ENCODE data around the gene GAPDHS. TPM values are rescaled to one million over a fixed set of nuclear protein-coding genes. Genes with fewer than 3 reads are reported as not detected.

The GAPDHS gene
- total and polyA plus RNA-seq, 2 of the 13 experiments (the other 11 are each of a cell fraction or from before 2014, with no cell fraction given), result not detected

DNA sequence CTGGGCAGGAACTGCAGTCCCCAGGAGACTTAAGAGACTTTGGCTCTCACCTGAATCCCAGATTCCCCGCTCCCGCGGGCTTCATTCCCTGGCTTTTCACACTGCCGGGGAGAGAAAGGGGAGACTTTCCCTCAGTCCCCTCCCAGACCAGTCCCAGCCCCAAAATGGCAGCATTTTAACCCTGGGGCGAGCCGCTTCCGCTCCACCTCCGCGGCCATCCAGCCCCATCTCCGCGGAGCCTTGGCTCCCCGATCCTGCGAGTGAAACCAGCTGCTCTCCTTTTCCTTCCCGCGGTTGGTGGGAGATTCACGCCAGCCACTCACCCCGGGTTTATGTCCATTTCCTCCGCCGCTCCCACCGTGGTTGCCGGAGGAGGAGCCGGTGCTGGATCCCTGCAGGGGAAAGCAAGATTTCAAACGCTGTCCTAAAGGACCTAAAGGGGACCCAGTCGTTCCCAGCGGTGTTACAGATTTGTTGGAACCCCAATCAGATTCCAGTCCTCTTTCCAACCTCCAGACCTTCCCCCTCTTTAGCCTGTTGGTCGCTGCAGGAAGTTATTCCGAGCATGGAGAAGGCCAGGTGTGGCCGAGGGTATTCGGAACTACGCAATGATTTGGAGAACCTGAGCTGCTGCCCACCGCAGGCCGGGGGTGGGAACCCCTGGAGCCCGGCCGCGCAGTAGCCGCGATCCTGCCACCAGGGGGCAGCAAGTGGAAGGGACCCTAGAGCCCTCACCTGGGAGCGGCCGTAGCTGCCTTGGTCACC lies 23.2 kb upstream of the GAPDHS start:
- ChIA-PET CTCF (ENCODE audit: low intra/inter-chr PET ratio, low total read pairs) (interaction anchor here (1.2 to 1.7 kb wide), 4 partner anchors 39 to 262 kb away, joined by 3 to 5 read pairs (median 4); no protein-coding TSS in a partner anchor), POLR2A (interaction anchor here (0.6 to 1.4 kb wide), 11 partner anchors 8 to 241 kb away, joined by 3 to 5 read pairs (median 4); partner anchors contain the start of gene COX6B1)
- H4K20me1 ChIP-seq (ENCODE audit: insufficient read depth, low read length), result no peaks in the 10 kb centered on the region
- H3K4me2 ChIP-seq (ENCODE audit: low read depth, low read length), result peak overlapping the region; percentile 93
- WGBS (ENCODE audit: low lambda C conversion rate), result 0% methylated on average over 21 of the region's 39 CpGs
- peaks cover 55% of the 10 kb centered on the region for H3K4me1 ChIP-seq (ENCODE audit: insufficient read depth, low read length)
- H3K79me2 ChIP-seq (ENCODE audit: insufficient read depth, low read length), result no peaks in the 10 kb centered on the region
- no peaks in the 10 kb centered on the region for H3K9me3 ChIP-seq (ENCODE audit: low read length)
- peaks cover 2 to 4% of the 10 kb centered on the region in 2 experiments; a peak in 3 of 5 replicates for H3K36me3 ChIP-seq (replicated peaks in 1 of 2; ENCODE audit: control insufficient read depth in 1 of 2, insufficient read depth in 2 of 2, low read length in 2 of 2)
- FAIRE-seq (peak; percentile 86), DNase-seq (ENCODE audit: low spot score) (peak; percentile 75), ATAC-seq (peak; percentile 85)
- intact Hi-C loops (cut with micrococcal nuclease; ENCODE audit: unreplicated experiment), result loop anchor here (1.0 kb wide), 1 partner anchor 35 kb away; the partner anchor contains the start of gene TMEM147
- TSS peak; percentile 84 for BruUV-seq (replicated peaks)
- H3K27ac ChIP-seq (ENCODE audit: extremely low read length, insufficient read depth, low read length), result peak overlapping the region; percentile 58
- H3K4me3 ChIP-seq (replicated peaks in 1 of 3; ENCODE audit: insufficient read depth in 1 of 3, low read depth in 2 of 3, low read length in 3 of 3), result peak overlapping the region; percentile 65 to 78 (median 69)
- peaks cover 1 to 28% of the 10 kb centered on the region in 2 experiments; a peak in 2 of 5 replicates for H3K27me3 ChIP-seq (ENCODE audit: control insufficient read depth in 1 of 2, insufficient read depth in 2 of 2, low read length in 2 of 2)
- H2AFZ ChIP-seq (ENCODE audit: low read length), result peak overlapping the region; percentile 95
- in situ Hi-C loops (cut with HindIII; ENCODE audit: extremely low pct_ligation_motif_present, low pct_unique_long_range_greater_than_20kb), result no loop called here
- H3K9ac ChIP-seq (ENCODE audit: insufficient read depth, low read depth, low read length), result peak overlapping the region; percentile 69
- TF ChIP-seq ZFY (CRISPR knock-in tag; IDR thresholded peaks at IDR 0.05), result peak; percentile 62
- peak; percentile 32; the same call in 1 of the 2 replicates for TF ChIP-seq KDM3A (CRISPR knock-in tag; IDR thresholded peaks at IDR 0.05; ENCODE audit: low read depth)
- peak; percentile 51; the same call in 1 of the 2 replicates for TF ChIP-seq MYC (CRISPR knock-in tag; IDR thresholded peaks at IDR 0.05; ENCODE audit: borderline replicate concordance)
- TF ChIP-seq PITX1 (CRISPR knock-in tag; IDR thresholded peaks at IDR 0.05), result peak; percentile 58; the same call in 1 of the 2 replicates
- TF ChIP-seq SIN3A (IDR thresholded peaks at IDR 0.05; ENCODE audit: borderline replicate concordance, low read depth, low read length), result 0 out of 2 replicates have a peak, but pooled peaks have one; percentile 40
- peak; percentile 75 for TF ChIP-seq POLR2AphosphoS5 (IDR thresholded peaks at IDR 0.05; ENCODE audit: low read depth, low read length)
- TF ChIP-seq TBX2 (CRISPR knock-in tag; IDR thresholded peaks at IDR 0.05; ENCODE audit: borderline replicate concordance), result peak; percentile 66
- TF ChIP-seq ZNF607 (CRISPR knock-in tag; IDR thresholded peaks at IDR 0.05; ENCODE audit: borderline replicate concordance), result 0 out of 2 replicates have a peak, but pooled peaks have one; percentile 32
- TF ChIP-seq TBX3 (IDR thresholded peaks at IDR 0.05; ENCODE audit: borderline replicate concordance), result no peak
- peak; percentile 79 for TF ChIP-seq PHF8 (CRISPR knock-in tag; IDR thresholded peaks at IDR 0.05)
- TF ChIP-seq ZC3H4 (CRISPR knock-in tag; IDR thresholded peaks at IDR 0.05; ENCODE audit: borderline replicate concordance), result no peak
- TF ChIP-seq, protein P1, sequence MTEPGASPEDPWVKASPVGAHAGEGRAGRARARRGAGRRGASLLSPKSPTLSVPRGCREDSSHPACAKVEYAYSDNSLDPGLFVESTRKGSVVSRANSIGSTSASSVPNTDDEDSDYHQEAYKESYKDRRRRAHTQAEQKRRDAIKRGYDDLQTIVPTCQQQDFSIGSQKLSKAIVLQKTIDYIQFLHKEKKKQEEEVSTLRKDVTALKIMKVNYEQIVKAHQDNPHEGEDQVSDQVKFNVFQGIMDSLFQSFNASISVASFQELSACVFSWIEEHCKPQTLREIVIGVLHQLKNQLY (CRISPR knock-in tag; IDR thresholded peaks at IDR 0.05), result 0 out of 2 replicates have a peak, but pooled peaks have one; percentile 25
- TF ChIP-seq TAF1 (CRISPR knock-in tag; IDR thresholded peaks at IDR 0.05), result peak; percentile 60
- TF ChIP-seq RFX3 (CRISPR knock-in tag; IDR thresholded peaks at IDR 0.05), result 0 out of 2 replicates have a peak, but pooled peaks have one; percentile 17
- TF ChIP-seq, protein P2, sequence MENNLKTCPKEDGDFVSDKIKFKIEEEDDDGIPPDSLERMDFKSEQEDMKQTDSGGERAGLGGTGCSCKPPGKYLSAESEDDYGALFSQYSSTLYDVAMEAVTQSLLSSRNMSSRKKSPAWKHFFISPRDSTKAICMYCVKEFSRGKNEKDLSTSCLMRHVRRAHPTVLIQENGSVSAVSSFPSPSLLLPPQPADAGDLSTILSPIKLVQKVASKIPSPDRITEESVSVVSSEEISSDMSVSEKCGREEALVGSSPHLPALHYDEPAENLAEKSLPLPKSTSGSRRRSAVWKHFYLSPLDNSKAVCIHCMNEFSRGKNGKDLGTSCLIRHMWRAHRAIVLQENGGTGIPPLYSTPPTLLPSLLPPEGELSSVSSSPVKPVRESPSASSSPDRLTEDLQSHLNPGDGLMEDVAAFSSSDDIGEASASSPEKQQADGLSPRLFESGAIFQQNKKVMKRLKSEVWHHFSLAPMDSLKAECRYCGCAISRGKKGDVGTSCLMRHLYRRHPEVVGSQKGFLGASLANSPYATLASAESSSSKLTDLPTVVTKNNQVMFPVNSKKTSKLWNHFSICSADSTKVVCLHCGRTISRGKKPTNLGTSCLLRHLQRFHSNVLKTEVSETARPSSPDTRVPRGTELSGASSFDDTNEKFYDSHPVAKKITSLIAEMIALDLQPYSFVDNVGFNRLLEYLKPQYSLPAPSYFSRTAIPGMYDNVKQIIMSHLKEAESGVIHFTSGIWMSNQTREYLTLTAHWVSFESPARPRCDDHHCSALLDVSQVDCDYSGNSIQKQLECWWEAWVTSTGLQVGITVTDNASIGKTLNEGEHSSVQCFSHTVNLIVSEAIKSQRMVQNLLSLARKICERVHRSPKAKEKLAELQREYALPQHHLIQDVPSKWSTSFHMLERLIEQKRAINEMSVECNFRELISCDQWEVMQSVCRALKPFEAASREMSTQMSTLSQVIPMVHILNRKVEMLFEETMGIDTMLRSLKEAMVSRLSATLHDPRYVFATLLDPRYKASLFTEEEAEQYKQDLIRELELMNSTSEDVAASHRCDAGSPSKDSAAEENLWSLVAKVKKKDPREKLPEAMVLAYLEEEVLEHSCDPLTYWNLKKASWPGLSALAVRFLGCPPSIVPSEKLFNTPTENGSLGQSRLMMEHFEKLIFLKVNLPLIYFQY (CRISPR knock-in tag; IDR thresholded peaks at IDR 0.05; ENCODE audit: borderline replicate concordance), result 0 out of 2 replicates have a peak, but pooled peaks have one; percentile 48
- TF ChIP-seq, protein P3, sequence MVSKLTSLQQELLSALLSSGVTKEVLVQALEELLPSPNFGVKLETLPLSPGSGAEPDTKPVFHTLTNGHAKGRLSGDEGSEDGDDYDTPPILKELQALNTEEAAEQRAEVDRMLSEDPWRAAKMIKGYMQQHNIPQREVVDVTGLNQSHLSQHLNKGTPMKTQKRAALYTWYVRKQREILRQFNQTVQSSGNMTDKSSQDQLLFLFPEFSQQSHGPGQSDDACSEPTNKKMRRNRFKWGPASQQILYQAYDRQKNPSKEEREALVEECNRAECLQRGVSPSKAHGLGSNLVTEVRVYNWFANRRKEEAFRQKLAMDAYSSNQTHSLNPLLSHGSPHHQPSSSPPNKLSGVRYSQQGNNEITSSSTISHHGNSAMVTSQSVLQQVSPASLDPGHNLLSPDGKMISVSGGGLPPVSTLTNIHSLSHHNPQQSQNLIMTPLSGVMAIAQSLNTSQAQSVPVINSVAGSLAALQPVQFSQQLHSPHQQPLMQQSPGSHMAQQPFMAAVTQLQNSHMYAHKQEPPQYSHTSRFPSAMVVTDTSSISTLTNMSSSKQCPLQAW (CRISPR knock-in tag; IDR thresholded peaks at IDR 0.05), result peak; percentile 66; the same call in 1 of the 2 replicates
- no peak for TF ChIP-seq ZNF878 (CRISPR knock-in tag; IDR thresholded peaks at IDR 0.05)
